A673 (cell line): ENCODE data around the gene KCNMA1. TPM values are rescaled to one million over a fixed set of nuclear protein-coding genes. Genes with fewer than 3 reads are reported as not detected.

Experiments used
- BruUV-seq: library from RNA; stranded (reverse); fragments of 400-500 nt; replicated peaks from 2 replicates; lab custom pipeline; 2021; lab: Mats Ljungman, UMichigan
- CTCF ChIA-PET: fragments of 300-600 bp; sonication (Branson Sonifier 250); formaldehyde crosslinking; loops from one replicate; lab custom pipeline; 2022; ENCODE audit warnings: antibody characterized with exemption; lab: Charles Lee
- POLR2A ChIA-PET: fragments of 300-600 bp; sonication (Branson Sonifier 250); formaldehyde crosslinking; loops from one replicate; lab custom pipeline; 2022; ENCODE audit warnings: antibody characterized with exemption; ENCODE audit not compliant: low non-redundant PET; lab: Charles Lee
- DNase-seq: peaks from one replicate; pipeline ENCODE4 v3.0.0-alpha.2; 2015; ENCODE audit warnings: low spot score
- H3K27ac ChIP-seq: fragments of 200-600 bp; sonication (generic); 2 replicates; pipeline ENCODE4 v1.5.1; 2016; ENCODE audit warnings: mixed run types, low read depth, mild to moderate bottlenecking, mixed read lengths, antibody characterized with exemption, low read length; ENCODE audit not compliant: poor library complexity, severe bottlenecking
- H3K27me3 ChIP-seq: fragments of 200-600 bp; sonication (generic); replicated peaks from 2 replicates; pipeline ENCODE4 v1.6.1; 2017; ENCODE audit warnings: mixed run types, low read depth, mild to moderate bottlenecking, mixed read lengths, antibody characterized with exemption, low read length; ENCODE audit not compliant: insufficient read depth, poor library complexity
- H3K36me3 ChIP-seq: fragments of 200-600 bp; sonication (generic); 2 replicates; pipeline ENCODE4 v1.6.1; 2016; ENCODE audit warnings: mixed run types, mild to moderate bottlenecking, mixed read lengths, antibody characterized with exemption, low read length; ENCODE audit not compliant: insufficient read depth, poor library complexity, severe bottlenecking
- H3K4me1 ChIP-seq: fragments of 200-600 bp; sonication (generic); 2 replicates; pipeline ENCODE4 v1.6.1; 2017; ENCODE audit warnings: mixed run types, mild to moderate bottlenecking, mixed read lengths, antibody characterized with exemption, low read length; ENCODE audit not compliant: insufficient read depth, poor library complexity, severe bottlenecking
- H3K4me3 ChIP-seq: fragments of 200-600 bp; sonication (generic); 2 replicates; pipeline ENCODE4 v1.5.1; 2016; ENCODE audit warnings: low read depth, mixed run types, mild to moderate bottlenecking, mixed read lengths, low read length; ENCODE audit not compliant: poor library complexity, severe bottlenecking
- H3K9me3 ChIP-seq: fragments of 200-600 bp; sonication (generic); 2 replicates; pipeline ENCODE4 v1.6.1; 2016; ENCODE audit warnings: mixed run types, low read depth, mild to moderate bottlenecking, mixed read lengths, antibody characterized with exemption, low read length; ENCODE audit not compliant: poor library complexity, severe bottlenecking
- CTCF ChIP-seq: fragments of 300-800, 200-600 bp; sonication (generic); conservative IDR thresholded peaks from 2 replicates; pipeline ENCODE4 v1.5.1; 2017; ENCODE audit warnings: low read depth, mild to moderate bottlenecking, antibody characterized with exemption, low read length, moderate library complexity, mixed read lengths
- EZH2 ChIP-seq: fragments of 200-600 bp; sonication (generic); IDR thresholded peaks from 2 replicates; pipeline ENCODE4 v1.6.1; 2017; ENCODE audit warnings: borderline replicate concordance, low read depth, mild to moderate bottlenecking, mixed read lengths, antibody characterized with exemption, low read length; ENCODE audit not compliant: poor library complexity, severe bottlenecking
- intact Hi-C: fragments of 100-400 bp; cut with micrococcal nuclease; formaldehyde crosslinking; loops from one replicate; pipeline ENCODE4 v1.10.0; 2022; ENCODE audit not compliant: unreplicated experiment
- total RNA-seq: library from RNA; stranded (reverse); gene quantifications from 2 replicates; pipeline ENCODE4 v1.2.3, GENCODE V29; 2021

Gene KCNMA1
- total RNA-seq, 1 experiment from 2014 or later = 0.84 TPM

GRCh38 chr10:77383861-77384553, 253.6 kb downstream of the KCNMA1 start:
- Histone ChIP-seq H3K36me3 (no peaks in the 10 kb centered on the region), H3K9me3 (no peaks in the 10 kb centered on the region), H3K4me1 (no peaks in the 10 kb centered on the region), H3K27ac (no peak overlapping the region), H3K27me3 (peaks cover 16% of the 10 kb centered on the region), H3K4me3 (no peak overlapping the region)
- TF ChIP-seq CTCF (no peak), EZH2 (no peak)
- CTCF ChIA-PET = no interaction called here
- intact Hi-C loops = no loop called here
- no TSS peak for BruUV-seq
- POLR2A ChIA-PET = no interaction called here
- DNase-seq = no peak

GRCh38 chr10:77381750-77382149, 255.9 kb downstream of the KCNMA1 start:
- intact Hi-C loops = no loop called here

GRCh38 chr10:77380723-77381122, 256.9 kb downstream of the KCNMA1 start:
- Histone ChIP-seq H3K27ac (no peak overlapping the region), H3K4me3 (no peak overlapping the region), H3K36me3 (no peaks in the 10 kb centered on the region), H3K9me3 (no peaks in the 10 kb centered on the region), H3K4me1 (no peaks in the 10 kb centered on the region), H3K27me3 (peaks cover 14% of the 10 kb centered on the region)
- POLR2A ChIA-PET = no interaction called here
- TF ChIP-seq CTCF (no peak), EZH2 (no peak)
- intact Hi-C loops = no loop called here
- BruUV-seq = no TSS peak
- no peak for DNase-seq
- CTCF ChIA-PET = no interaction called here

More at GRCh38 chr10:77381750-77382149, 255.9 kb downstream of the KCNMA1 start:
- no TSS peak for BruUV-seq
- Histone ChIP-seq H3K9me3 (no peaks in the 10 kb centered on the region), H3K4me3 (no peak overlapping the region), H3K4me1 (no peaks in the 10 kb centered on the region), H3K27ac (no peak overlapping the region), H3K27me3 (peaks cover 14% of the 10 kb centered on the region), H3K36me3 (no peaks in the 10 kb centered on the region)
- TF ChIP-seq CTCF (no peak), EZH2 (no peak)
- CTCF ChIA-PET = no interaction called here
- no peak for DNase-seq
- POLR2A ChIA-PET = no interaction called here
